Measurements from ENCODE around the gene PSD2. TPM values are rescaled to one million over a fixed set of nuclear protein-coding genes. Genes with fewer than 3 reads are reported as not detected.

The PSD2 gene
- polyA plus RNA-seq, 2 donors: 0.02 to 0.04 TPM

- no peak overlapping the region for H3K27ac ChIP-seq (ENCODE audit: low read depth in 2 of 2, low read length in 1 of 2)
These were observed 54.9 kb downstream of the PSD2 start for GRCh38 chr5:139850423-139851016.

DNA sequence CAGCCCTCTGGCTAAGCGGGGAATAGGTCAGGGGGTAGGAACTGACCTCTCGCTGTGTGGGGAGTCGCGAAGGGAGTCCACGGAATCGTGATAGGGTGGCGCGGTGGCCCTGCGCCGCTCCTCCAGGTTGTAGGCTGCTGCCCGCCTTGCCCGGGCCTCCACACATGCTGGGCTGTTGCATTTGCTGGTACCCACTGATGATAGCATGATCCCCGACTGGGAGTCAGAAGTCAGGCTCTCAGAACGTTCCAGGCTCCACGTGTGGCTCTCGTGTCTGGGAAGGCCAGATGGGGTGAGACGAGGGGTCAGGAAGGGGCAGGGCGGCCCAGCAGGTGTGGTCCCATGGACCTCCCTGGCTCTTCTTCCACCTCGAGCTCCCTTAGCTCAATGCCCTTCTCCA is 56.0 kb downstream of the PSD2 start:
- no peak overlapping the region for H3K4me3 ChIP-seq (ENCODE audit: low read depth in 1 of 2, low read length in 2 of 2)
- H3K9me3 ChIP-seq (ENCODE audit: control insufficient read depth in 2 of 2, insufficient read depth in 1 of 2, low read depth in 1 of 2, low read length in 1 of 2): no peaks in the 10 kb centered on the region
- peaks cover 0 to 2% of the 10 kb centered on the region in 2 donors for H3K36me3 ChIP-seq (ENCODE audit: control insufficient read depth in 2 of 2, insufficient read depth in 2 of 2, low read length in 1 of 2)
- H3K4me1 ChIP-seq (ENCODE audit: control insufficient read depth in 2 of 2, insufficient read depth in 2 of 2, low read length in 1 of 2): no peaks in the 10 kb centered on the region
- no peak overlapping the region for H3K27ac ChIP-seq (ENCODE audit: low read depth in 2 of 2, low read length in 1 of 2)
- WGBS, 2 donors: 94 to 95% methylated on average over 19 of the region's 19 CpGs
- H3K27me3 ChIP-seq (ENCODE audit: control insufficient read depth in 1 of 2, insufficient read depth in 2 of 2, low read length in 2 of 2): no peaks in the 10 kb centered on the region

More at GRCh38 chr5:139850423-139851016, 54.9 kb downstream of the PSD2 start:
- H3K36me3 ChIP-seq (ENCODE audit: control insufficient read depth in 2 of 2, insufficient read depth in 2 of 2, low read length in 1 of 2): peaks cover 0 to 2% of the 10 kb centered on the region in 2 donors
- H3K4me1 ChIP-seq (ENCODE audit: control insufficient read depth in 2 of 2, insufficient read depth in 2 of 2, low read length in 1 of 2): no peaks in the 10 kb centered on the region
- no peak overlapping the region for H3K4me3 ChIP-seq (ENCODE audit: low read depth in 1 of 2, low read length in 2 of 2)
- no peaks in the 10 kb centered on the region for H3K27me3 ChIP-seq (ENCODE audit: control insufficient read depth in 1 of 2, insufficient read depth in 2 of 2, low read length in 2 of 2)
- no peaks in the 10 kb centered on the region for H3K9me3 ChIP-seq (ENCODE audit: control insufficient read depth in 2 of 2, insufficient read depth in 1 of 2, low read depth in 1 of 2, low read length in 1 of 2)
- 72 to 78% methylated on average over 3 of the region's 3 CpGs for WGBS, 2 donors

GRCh38 chr5:139852696-139853095 is 57.1 kb downstream of the PSD2 start:
- Histone ChIP-seq H3K36me3 (ENCODE audit: control insufficient read depth in 2 of 2, insufficient read depth in 2 of 2, low read length in 1 of 2) (peaks cover 0 to 2% of the 10 kb centered on the region in 2 donors), H3K27me3 (ENCODE audit: control insufficient read depth in 1 of 2, insufficient read depth in 2 of 2, low read length in 2 of 2) (no peaks in the 10 kb centered on the region), H3K4me1 (ENCODE audit: control insufficient read depth in 2 of 2, insufficient read depth in 2 of 2, low read length in 1 of 2) (no peaks in the 10 kb centered on the region), H3K9me3 (ENCODE audit: control insufficient read depth in 2 of 2, insufficient read depth in 1 of 2, low read depth in 1 of 2, low read length in 1 of 2) (no peaks in the 10 kb centered on the region), H3K27ac (ENCODE audit: low read depth in 2 of 2, low read length in 1 of 2) (no peak overlapping the region), H3K4me3 (ENCODE audit: low read depth in 1 of 2, low read length in 2 of 2) (no peak overlapping the region)
- WGBS, 2 donors: 94 to 97% methylated on average over 8 of the region's 8 CpGs

DNA sequence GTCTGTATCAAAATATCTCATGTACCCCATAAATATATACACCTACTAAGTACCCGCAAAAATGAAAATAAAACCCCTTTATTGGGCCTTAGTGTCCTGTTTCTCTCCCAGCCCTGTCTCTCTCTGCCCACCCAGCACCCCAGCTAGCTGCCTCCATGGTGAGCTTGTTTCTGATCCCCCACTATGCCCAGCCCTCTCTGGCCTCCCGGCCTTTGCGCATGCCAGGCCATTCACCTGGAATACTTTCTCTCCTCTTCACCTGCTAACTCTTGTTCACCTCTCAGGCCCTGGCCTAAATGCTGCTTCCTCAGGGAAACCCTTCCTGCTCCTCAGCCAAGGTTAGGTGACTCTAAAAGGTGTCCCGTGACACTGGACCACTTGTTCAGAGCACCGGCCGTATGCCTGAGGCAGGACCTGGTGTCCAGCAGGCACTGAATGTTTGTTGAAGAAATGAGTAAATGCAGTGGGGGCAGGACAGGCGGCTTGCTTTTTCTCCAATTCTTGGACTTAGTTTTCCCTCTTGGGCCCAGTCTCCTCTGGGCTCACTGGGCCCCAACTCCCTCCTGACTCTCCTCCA is 58.5 kb downstream of the PSD2 start:
- no peaks in the 10 kb centered on the region for H3K9me3 ChIP-seq (ENCODE audit: control insufficient read depth in 2 of 2, insufficient read depth in 1 of 2, low read depth in 1 of 2, low read length in 1 of 2)
- no peaks in the 10 kb centered on the region for H3K27me3 ChIP-seq (ENCODE audit: control insufficient read depth in 1 of 2, insufficient read depth in 2 of 2, low read length in 2 of 2)
- WGBS, 2 donors: 93 to 96% methylated on average over 7 of the region's 7 CpGs
- H3K27ac ChIP-seq (ENCODE audit: low read depth in 2 of 2, low read length in 1 of 2): no peak overlapping the region
- H3K36me3 ChIP-seq (ENCODE audit: control insufficient read depth in 2 of 2, insufficient read depth in 2 of 2, low read length in 1 of 2): peaks cover 0 to 2% of the 10 kb centered on the region in 2 donors
- no peaks in the 10 kb centered on the region for H3K4me1 ChIP-seq (ENCODE audit: control insufficient read depth in 2 of 2, insufficient read depth in 2 of 2, low read length in 1 of 2)
- no peak overlapping the region for H3K4me3 ChIP-seq (ENCODE audit: low read depth in 1 of 2, low read length in 2 of 2)

GRCh38 chr5:139854953-139855352 is 59.3 kb downstream of the PSD2 start:
- Histone ChIP-seq H3K36me3 (ENCODE audit: control insufficient read depth in 2 of 2, insufficient read depth in 2 of 2, low read length in 1 of 2) (peaks cover 0 to 2% of the 10 kb centered on the region in 2 donors), H3K27ac (ENCODE audit: low read depth in 2 of 2, low read length in 1 of 2) (no peak overlapping the region), H3K4me1 (ENCODE audit: control insufficient read depth in 2 of 2, insufficient read depth in 2 of 2, low read length in 1 of 2) (no peaks in the 10 kb centered on the region), H3K4me3 (ENCODE audit: low read depth in 1 of 2, low read length in 2 of 2) (no peak overlapping the region), H3K27me3 (ENCODE audit: control insufficient read depth in 1 of 2, insufficient read depth in 2 of 2, low read length in 2 of 2) (no peaks in the 10 kb centered on the region), H3K9me3 (ENCODE audit: control insufficient read depth in 2 of 2, insufficient read depth in 1 of 2, low read depth in 1 of 2, low read length in 1 of 2) (no peaks in the 10 kb centered on the region)
- WGBS, 2 donors: 90 to 94% methylated on average over 5 of the region's 5 CpGs

DNA sequence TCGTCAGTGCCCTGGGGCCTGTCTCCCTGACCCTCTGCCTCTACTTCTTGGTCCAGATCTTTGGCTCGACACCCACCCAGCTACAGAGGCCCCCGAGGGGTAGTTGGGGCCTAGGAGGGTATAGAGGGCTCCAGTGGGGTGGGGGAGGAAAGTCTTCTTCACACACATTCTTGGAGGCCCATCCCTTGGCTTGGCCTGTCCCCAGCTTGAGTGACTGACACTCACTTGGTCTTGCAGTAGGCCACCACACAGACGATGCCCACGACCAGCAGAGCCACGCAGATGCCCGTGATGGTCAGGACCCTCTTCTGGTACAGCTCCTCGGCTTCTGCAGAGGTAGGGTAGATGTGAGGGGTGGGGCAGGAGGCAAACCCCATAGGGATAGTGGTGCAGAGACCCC is 59.8 kb downstream of the PSD2 start:
- Histone ChIP-seq H3K36me3 (ENCODE audit: control insufficient read depth in 2 of 2, insufficient read depth in 2 of 2, low read length in 1 of 2) (peaks cover 0 to 2% of the 10 kb centered on the region in 2 donors), H3K4me1 (ENCODE audit: control insufficient read depth in 2 of 2, insufficient read depth in 2 of 2, low read length in 1 of 2) (no peaks in the 10 kb centered on the region), H3K9me3 (ENCODE audit: control insufficient read depth in 2 of 2, insufficient read depth in 1 of 2, low read depth in 1 of 2, low read length in 1 of 2) (no peaks in the 10 kb centered on the region), H3K27me3 (ENCODE audit: control insufficient read depth in 1 of 2, insufficient read depth in 2 of 2, low read length in 2 of 2) (no peaks in the 10 kb centered on the region), H3K27ac (ENCODE audit: low read depth in 2 of 2, low read length in 1 of 2) (no peak overlapping the region), H3K4me3 (ENCODE audit: low read depth in 1 of 2, low read length in 2 of 2) (no peak overlapping the region)
- WGBS, 2 donors: 87 to 92% methylated on average over 8 of the region's 8 CpGs

GRCh38 chr5:139855946-139856540 is 60.4 kb downstream of the PSD2 start:
- Histone ChIP-seq H3K27me3 (ENCODE audit: control insufficient read depth in 1 of 2, insufficient read depth in 2 of 2, low read length in 2 of 2) (no peaks in the 10 kb centered on the region), H3K36me3 (ENCODE audit: control insufficient read depth in 2 of 2, insufficient read depth in 2 of 2, low read length in 1 of 2) (peaks cover 0 to 2% of the 10 kb centered on the region in 2 donors), H3K27ac (ENCODE audit: low read depth in 2 of 2, low read length in 1 of 2) (no peak overlapping the region), H3K4me1 (ENCODE audit: control insufficient read depth in 2 of 2, insufficient read depth in 2 of 2, low read length in 1 of 2) (no peaks in the 10 kb centered on the region), H3K4me3 (ENCODE audit: low read depth in 1 of 2, low read length in 2 of 2) (no peak overlapping the region), H3K9me3 (ENCODE audit: control insufficient read depth in 2 of 2, insufficient read depth in 1 of 2, low read depth in 1 of 2, low read length in 1 of 2) (no peaks in the 10 kb centered on the region)
- 81 to 82% methylated on average over 6 of the region's 6 CpGs for WGBS, 2 donors

DNA sequence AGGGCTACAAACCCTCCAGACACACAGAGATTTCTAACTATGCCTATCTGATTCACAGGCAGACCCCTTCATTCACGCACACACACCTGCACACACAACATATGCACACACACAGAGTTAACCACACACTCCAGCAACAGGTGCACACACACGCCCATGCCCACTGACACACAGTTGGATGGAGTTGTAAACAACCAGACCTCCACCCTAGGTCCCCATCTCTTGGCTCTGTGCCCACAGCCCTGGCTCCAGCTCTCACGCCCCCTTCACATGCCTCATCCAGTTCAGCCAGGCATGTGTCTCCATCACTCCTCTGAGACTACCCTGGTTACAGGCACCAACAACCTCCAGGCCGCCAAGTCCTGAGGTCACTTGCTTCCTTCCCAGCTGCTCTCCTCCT is 61.1 kb downstream of the PSD2 start:
- Histone ChIP-seq H3K4me1 (ENCODE audit: control insufficient read depth in 2 of 2, insufficient read depth in 2 of 2, low read length in 1 of 2) (no peaks in the 10 kb centered on the region), H3K27me3 (ENCODE audit: control insufficient read depth in 1 of 2, insufficient read depth in 2 of 2, low read length in 2 of 2) (no peaks in the 10 kb centered on the region), H3K9me3 (ENCODE audit: control insufficient read depth in 2 of 2, insufficient read depth in 1 of 2, low read depth in 1 of 2, low read length in 1 of 2) (no peaks in the 10 kb centered on the region), H3K4me3 (ENCODE audit: low read depth in 1 of 2, low read length in 2 of 2) (no peak overlapping the region), H3K36me3 (ENCODE audit: control insufficient read depth in 2 of 2, insufficient read depth in 2 of 2, low read length in 1 of 2) (peaks cover 0 to 2% of the 10 kb centered on the region in 2 donors), H3K27ac (ENCODE audit: low read depth in 2 of 2, low read length in 1 of 2) (no peak overlapping the region)
- WGBS, 2 donors: 81 to 86% methylated on average over 4 of the region's 4 CpGs

DNA sequence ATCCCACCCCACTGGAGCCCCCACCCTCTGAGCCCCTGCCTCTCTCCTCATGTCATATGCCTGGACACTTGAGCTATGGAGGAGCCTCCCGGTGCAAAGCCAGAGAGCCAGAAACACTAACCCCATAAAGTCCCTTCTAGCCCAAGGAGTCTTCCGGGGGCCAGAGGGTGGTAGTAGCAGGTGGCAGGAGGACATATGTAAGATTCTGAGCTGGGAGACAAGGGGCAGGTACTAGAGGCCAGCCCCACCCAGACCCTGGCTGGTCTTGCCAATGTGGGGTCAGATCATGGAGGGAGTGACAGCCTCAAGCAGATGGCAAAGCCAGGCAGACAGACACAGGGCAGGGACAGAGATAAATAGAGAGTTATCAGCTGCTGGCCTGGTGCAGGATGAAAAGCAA is 63.4 kb downstream of the PSD2 start:
- Histone ChIP-seq H3K4me3 (ENCODE audit: low read depth in 1 of 2, low read length in 2 of 2) (no peak overlapping the region), H3K4me1 (ENCODE audit: control insufficient read depth in 2 of 2, insufficient read depth in 2 of 2, low read length in 1 of 2) (peaks cover 0 to 3% of the 10 kb centered on the region in 2 donors), H3K27me3 (ENCODE audit: control insufficient read depth in 1 of 2, insufficient read depth in 2 of 2, low read length in 2 of 2) (no peaks in the 10 kb centered on the region), H3K36me3 (ENCODE audit: control insufficient read depth in 2 of 2, insufficient read depth in 2 of 2, low read length in 1 of 2) (no peaks in the 10 kb centered on the region), H3K9me3 (ENCODE audit: control insufficient read depth in 2 of 2, insufficient read depth in 1 of 2, low read depth in 1 of 2, low read length in 1 of 2) (no peaks in the 10 kb centered on the region), H3K27ac (ENCODE audit: low read depth in 2 of 2, low read length in 1 of 2) (no peak overlapping the region)
- WGBS, 2 donors: 88 to 98% methylated on average over 2 of the region's 2 CpGs
